ENCODE data around the gene ZMAT5.

The ZMAT5 gene

DNA sequence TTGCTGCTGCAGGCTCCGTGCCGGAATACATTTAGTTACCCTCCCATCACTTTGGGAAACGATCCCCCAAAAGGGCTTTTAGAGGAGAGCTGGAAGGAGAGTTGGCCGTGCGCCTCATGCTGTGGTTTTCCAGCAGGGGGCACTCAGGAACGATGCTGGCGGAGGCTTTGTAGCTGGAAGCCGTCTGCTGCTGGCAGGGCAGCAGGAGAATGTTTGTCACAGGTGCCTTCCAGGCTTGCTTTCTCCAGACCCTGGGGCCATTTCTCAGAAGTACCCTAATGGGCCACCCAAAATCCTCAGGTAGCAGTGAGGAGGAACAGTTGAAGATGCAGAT, 77.0 kb downstream of the ZMAT5 start:
- H3K36me3 Mint-ChIP-seq = peaks cover 47% of the 10 kb centered on the region

GRCh38 chr22:29689206-29689879, 77.5 kb downstream of the ZMAT5 start:
- Mint-ChIP-seq H3K9me3 (no peaks in the 10 kb centered on the region), H3K27me3 (no peaks in the 10 kb centered on the region), H3K4me3 (no peak overlapping the region), H3K27ac (no peak overlapping the region), H3K4me1 (no peaks in the 10 kb centered on the region), H3K36me3 (peaks cover 47% of the 10 kb centered on the region)
- no peak for ATAC-seq

More for the DNA sequence above, 77.0 kb downstream of the ZMAT5 start:
- no peak for ATAC-seq
- Mint-ChIP-seq H3K9me3 (no peaks in the 10 kb centered on the region), H3K27me3 (no peaks in the 10 kb centered on the region), H3K4me3 (no peak overlapping the region), H3K27ac (no peak overlapping the region), H3K4me1 (no peaks in the 10 kb centered on the region)

- peaks cover 65% of the 10 kb centered on the region for H3K36me3 Mint-ChIP-seq
- no peaks in the 10 kb centered on the region for H3K4me1 Mint-ChIP-seq
These were observed 82.6 kb downstream of the ZMAT5 start for GRCh38 chr22:29684244-29684643.

GRCh38 chr22:29683536-29683935, 83.3 kb downstream of the ZMAT5 start:
- ATAC-seq = no peak
- Mint-ChIP-seq H3K27ac (no peak overlapping the region), H3K4me3 (no peak overlapping the region), H3K27me3 (no peaks in the 10 kb centered on the region), H3K4me1 (no peaks in the 10 kb centered on the region), H3K9me3 (no peaks in the 10 kb centered on the region), H3K36me3 (peaks cover 68% of the 10 kb centered on the region)

More at GRCh38 chr22:29684244-29684643, 82.6 kb downstream of the ZMAT5 start:
- Mint-ChIP-seq H3K27ac (no peak overlapping the region), H3K27me3 (no peaks in the 10 kb centered on the region), H3K9me3 (no peaks in the 10 kb centered on the region), H3K4me3 (no peak overlapping the region)
- no peak for ATAC-seq

Data from stimulated activated memory B cell treated with anti-CD40 and anti-IgM and Interleukin-4, amounts not matched to agents 10 μg/mL and 1 μg/mL and 100 μg/mL, for 72 hours (primary cell).